NCI-H526 treated with DMSO at 0.1 percent for 48 hours (cell line): ENCODE data around the gene PHTF1.

Experiments
- DNase-seq: peaks from one replicate; lab custom pipeline; 2025; lab: John Stamatoyannopoulos, UW

The PHTF1 gene

DNA sequence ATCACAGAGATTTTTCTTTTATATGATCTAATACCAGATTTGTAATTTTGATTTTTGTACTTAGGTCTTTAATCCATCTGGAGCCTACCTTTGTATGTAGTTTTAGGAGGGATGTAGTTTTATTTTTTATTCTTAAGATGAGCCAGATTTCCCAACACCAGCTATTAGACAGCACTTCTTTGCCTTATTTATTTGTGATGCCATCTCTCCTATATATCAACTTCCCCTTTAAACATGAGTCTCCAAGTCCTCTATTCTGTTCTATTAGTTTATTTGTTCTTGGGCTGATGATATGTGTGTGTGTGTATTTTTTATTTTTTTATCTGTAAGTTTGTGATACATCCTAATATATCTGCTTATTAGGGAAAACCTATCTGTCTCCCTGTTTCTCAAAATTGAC, 94.2 kb downstream of the PHTF1 start:
- DNase-seq = no peak

DNA sequence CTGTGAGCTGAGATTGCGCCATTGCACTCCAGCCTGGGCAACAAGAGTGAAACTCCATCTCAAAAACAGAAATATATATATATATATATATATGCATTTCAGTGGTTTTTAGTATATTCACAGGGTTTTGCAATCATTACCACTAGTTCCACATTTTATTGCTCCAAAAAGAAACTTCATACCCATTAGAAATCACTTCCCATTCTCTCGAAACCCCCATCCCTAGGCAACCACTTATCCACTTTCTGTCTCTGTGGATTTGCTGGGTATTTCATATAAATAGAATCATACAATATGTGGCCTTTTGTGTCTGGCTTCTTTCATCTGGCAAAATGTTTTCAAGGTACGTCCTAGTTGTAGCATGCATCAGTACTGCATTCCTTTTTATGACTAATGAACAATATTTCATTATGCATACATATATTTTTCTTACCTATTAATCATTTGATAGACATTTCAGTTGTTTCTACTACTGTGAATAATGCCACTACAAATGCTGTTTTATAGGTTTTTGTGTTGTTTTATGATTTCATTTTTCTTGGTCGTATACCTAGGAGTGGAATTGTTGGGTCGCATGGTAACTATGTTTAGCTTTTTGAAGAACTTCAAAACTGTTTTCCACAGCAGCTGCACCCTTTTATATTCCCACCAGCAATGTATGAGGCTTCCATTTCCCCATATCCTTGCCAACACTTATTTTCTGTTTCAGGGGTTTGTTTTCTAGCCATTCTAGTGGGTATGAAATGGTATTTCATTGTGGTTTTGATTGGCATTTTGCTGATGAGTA, 95.9 kb downstream of the PHTF1 start:
- no peak for DNase-seq

DNA sequence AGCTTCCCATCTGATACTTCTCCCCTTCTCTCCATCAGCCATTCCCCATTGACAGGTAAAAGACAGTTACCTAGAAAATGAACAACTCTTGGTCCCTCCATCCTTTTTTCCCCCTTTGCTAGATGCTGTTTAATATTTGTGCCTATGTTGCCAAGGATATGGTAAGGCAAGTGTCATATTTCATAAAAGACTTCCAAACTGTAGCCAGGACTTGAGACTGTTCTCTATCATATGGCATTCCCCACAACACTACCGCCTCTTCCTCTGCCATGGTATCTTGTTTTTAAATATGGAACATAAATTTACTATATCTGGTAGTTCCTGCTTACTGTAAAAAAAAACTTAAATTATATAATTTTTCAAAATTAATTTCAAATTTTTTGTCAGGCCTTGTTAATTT, 97.2 kb downstream of the PHTF1 start:
- DNase-seq = no peak

DNA sequence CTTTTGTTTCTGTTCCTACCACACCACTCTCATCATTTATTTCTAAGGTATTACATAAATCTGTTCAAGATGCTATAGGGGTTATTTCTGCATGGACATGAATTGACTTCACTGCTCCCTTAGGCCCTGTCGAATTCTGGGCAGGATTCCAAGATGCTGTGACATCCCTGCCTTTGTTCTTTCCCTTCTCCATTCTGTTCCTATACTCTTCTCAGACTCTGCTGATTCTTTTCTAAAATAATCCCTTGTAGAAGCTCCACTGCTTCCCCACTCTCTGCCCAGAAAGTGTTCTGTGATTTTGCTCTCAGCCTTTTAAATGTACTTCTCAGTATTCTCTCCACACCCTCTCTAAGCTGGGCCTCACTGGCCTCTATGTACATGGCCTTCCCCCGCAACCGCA, 99.2 kb downstream of the PHTF1 start:
- DNase-seq = no peak

DNA sequence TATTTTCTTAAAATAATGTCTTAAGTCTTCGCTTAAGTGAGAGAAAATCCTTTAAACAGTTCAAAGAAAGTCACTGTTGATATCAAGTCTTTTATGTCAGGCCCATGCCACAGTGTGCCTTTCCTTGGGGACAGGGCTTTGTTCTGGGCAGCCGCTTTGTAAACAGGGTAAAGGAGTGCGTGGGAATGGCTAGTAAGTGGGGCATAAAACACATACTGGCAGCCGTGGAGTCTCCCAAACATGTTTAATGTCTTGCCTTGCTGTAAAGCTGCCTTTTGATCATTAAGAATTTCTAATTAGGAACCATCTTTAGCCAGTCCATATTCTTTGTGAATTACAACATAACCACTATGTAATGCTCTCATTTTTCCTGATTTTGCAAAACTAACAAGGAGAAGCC, 99.7 kb downstream of the PHTF1 start:
- DNase-seq = no peak

DNA sequence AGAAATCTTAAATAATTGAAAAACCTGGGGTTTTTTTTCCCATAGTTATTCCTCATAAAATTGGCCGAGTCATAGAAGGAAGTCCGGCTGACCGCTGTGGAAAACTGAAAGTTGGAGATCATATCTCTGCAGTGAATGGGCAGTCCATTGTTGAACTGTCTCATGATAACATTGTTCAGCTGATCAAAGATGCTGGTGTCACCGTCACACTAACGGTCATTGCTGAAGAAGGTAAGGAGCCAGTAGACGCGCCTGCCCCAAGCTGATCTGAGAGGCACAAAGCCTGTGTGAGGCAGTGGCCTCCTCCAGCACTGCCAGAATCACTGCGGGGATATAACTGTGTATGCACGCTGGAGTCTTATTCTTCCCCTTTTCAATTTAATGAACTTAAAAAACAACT, 100.3 kb downstream of the PHTF1 start:
- no peak for DNase-seq

DNA sequence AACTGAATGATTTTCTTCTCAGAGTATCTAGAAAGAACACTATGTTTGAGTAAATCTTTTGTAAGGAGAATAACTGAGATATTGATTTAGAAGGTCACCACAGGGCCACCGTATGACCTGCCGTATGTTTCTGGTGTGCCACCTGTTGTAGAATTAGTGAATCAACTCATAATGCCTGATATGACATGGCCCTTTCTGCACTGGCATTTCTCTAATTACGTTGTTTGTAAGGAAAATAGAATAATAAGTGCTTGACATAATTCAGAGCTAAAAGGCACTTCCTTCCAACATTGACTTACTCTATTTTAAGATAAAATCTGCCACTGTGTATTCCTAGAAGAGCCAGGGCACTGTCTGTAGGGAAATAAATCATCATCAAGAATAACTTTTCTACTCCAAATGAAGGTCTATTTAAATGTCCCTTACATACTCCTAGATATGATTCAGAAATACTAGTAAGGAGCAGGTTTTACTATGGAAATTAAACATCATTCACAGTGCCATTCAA, 101.7 kb downstream of the PHTF1 start:
- DNase-seq = no peak

DNA sequence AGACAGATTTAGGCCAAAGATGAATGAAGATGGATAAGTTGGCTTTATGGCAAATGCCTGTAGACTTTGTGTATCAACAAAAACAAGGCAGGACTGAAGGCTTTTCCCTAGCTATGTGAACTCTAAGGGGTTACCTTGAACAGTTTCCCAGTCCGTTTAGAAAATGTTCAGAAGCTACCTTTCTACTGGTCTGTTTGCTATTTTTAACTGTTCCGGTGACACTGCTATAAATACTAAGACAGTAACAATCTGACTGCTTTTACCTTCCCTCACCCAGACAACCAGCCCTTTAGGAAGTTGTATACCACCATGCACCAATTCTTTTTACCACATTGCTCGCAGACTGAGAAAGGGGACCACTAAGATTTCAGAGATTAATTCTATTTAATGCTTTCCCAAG, 102.2 kb downstream of the PHTF1 start:
- no peak for DNase-seq

DNA sequence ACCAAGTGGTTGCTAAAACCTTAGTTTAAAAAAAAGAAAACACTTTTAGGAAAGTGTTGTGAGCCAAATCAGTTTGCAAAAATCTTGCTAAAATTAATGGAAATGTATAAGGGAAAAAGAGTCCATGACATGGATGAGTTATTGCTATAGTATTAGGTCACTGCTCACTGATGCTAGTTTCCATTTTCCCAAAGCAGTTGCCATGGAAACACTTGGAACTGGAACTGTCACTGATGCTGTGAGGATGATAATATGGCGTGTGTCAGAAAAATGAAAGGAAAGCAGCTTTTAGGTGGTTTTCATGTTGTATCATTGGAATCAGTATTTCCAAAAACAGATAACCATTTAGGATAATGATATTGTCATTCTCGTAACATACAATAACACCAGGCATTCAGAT, 104.4 kb downstream of the PHTF1 start:
- no peak for DNase-seq

DNA sequence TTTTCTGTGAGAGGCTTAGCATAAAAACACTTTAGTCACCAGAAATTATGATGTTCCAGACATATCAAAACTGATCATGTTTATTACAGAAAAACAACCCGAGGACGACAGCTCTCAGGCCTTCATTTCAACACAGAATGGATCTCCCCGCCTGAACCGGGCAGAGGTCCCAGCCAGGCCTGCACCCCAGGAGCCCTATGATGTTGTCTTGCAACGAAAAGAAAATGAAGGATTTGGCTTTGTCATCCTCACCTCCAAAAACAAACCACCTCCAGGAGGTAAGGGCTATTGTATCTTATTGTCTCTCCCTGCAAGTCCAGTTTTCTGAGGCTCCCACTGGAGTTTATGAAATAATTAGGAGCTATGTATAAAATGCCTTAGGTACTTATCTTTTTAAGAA, 105.5 kb downstream of the PHTF1 start:
- no peak for DNase-seq

DNA sequence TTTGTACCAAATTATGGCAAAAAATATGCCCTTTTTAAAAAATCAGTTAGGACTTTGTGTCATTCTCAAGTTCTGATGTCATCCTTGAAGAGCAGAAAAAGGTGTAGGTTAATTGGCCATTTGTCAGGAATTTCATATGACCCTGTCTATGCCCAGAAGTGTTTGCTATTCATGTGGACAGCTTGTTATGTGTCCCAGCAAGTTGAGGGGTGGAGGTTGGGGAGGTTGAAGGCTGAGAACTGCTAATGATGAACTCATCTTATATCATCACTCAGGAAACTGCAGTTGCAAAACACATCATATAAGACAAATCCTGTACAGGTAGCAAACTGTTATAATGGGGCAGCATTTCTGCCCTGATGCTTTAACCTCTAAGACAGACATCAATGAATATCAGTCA, 106.5 kb downstream of the PHTF1 start:
- DNase-seq = no peak

DNA sequence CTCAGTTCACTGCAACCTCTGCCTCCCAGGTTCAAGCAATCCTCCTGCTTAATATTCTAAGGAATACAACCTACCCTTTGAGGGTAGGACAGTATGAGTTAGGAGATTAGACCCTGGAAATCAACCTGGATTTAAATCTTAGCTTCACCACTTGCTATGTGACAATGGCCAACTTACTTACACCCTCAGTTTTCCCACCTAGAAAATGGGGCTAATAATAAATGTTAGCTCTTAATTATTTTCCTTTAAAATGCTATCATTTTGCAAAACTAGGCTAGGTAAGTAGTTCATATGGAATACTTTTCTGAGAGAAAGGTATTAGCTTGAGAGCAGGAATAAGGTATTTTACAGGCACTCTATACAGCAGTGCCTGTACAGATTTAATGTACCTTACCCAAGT, 110.8 kb downstream of the PHTF1 start:
- no peak for DNase-seq

DNA sequence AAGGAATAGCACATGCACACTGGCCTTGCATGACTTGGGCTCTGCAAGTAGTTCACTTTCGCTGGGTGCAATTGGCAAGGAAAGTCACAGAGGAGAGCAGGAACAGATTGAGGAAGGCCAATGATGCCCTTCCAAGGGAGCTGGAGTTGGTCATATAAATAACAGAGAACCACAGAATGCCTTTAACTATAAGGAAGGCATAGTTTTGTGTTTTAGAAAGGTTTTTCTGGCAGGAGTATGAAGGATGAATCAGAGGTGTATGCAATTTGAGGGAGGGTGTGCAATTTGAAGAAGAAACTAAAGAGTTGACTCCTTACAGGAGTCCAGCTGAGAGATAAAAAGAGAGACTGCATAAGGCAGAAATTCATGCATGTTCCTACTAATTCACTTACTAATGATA, 112.1 kb downstream of the PHTF1 start:
- DNase-seq = no peak
